OCI-LY7 (cell line): ENCODE measurements around the gene RAB6B. TPM values are rescaled to one million over a fixed set of nuclear protein-coding genes. Genes with fewer than 3 reads are reported as not detected.

Experiments
- BruUV-seq: library from RNA; stranded (reverse); fragments of 400-500 nt; replicated peaks from 2 replicates; lab custom pipeline; 2021; lab: Mats Ljungman, UMichigan
- CTCF ChIA-PET: fragments of 300-600 bp; sonication (Branson Sonifier 250); formaldehyde crosslinking; loops from one replicate; lab custom pipeline; 2022; ENCODE audit warnings: antibody characterized with exemption; ENCODE audit not compliant: unreplicated experiment; lab: Charles Lee
- POLR2A ChIA-PET: fragments of 300-600 bp; sonication (Branson Sonifier 250); formaldehyde crosslinking; loops from one replicate; lab custom pipeline; 2022; ENCODE audit warnings: antibody characterized with exemption; lab: Charles Lee
- DNase-seq: peaks from one replicate; pipeline ENCODE4 v3.0.0-alpha.2; 2015; ENCODE audit warnings: low spot score
- H2AFZ ChIP-seq: fragments of 200-600 bp; sonication (generic), shearing (Covaris generic); 2 replicates; pipeline ENCODE4 v1.6.1; 2014; ENCODE audit warnings: mild to moderate bottlenecking, antibody characterized with exemption, low read length, moderate library complexity
- H3K27ac ChIP-seq: fragments of 200-600 bp; sonication (generic); 2 replicates; pipeline ENCODE4 v1.5.1; 2014; ENCODE audit warnings: mixed run types, low read depth, mild to moderate bottlenecking, moderate library complexity, low read length, inconsistent platforms; ENCODE audit not compliant: poor library complexity, severe bottlenecking
- H3K36me3 ChIP-seq: fragments of 200-600 bp; sonication (generic); 2 replicates; pipeline ENCODE4 v1.6.1; 2014; ENCODE audit warnings: mild to moderate bottlenecking, antibody characterized with exemption, low read length, moderate library complexity, mixed read lengths; ENCODE audit not compliant: insufficient read depth
- H3K4me1 ChIP-seq: fragments of 200-600 bp; sonication (generic); 2 replicates; pipeline ENCODE4 v1.5.1; 2014; ENCODE audit warnings: mild to moderate bottlenecking, low read length; ENCODE audit not compliant: insufficient read depth, poor library complexity, severe bottlenecking
- H3K4me2 ChIP-seq: fragments of 200-600 bp; sonication (generic); 2 replicates; pipeline ENCODE4 v1.6.1; 2014; ENCODE audit warnings: mild to moderate bottlenecking, low read length
- H3K4me3 ChIP-seq: fragments of 200-600 bp; sonication (generic); 2 replicates; pipeline ENCODE4 v1.5.1; 2014; ENCODE audit warnings: mild to moderate bottlenecking, low read depth, low read length; ENCODE audit not compliant: poor library complexity, severe bottlenecking
- H3K79me2 ChIP-seq: fragments of 200-600 bp; sonication (generic); 2 replicates; pipeline ENCODE4 v1.6.1; 2016; ENCODE audit warnings: low read depth, mild to moderate bottlenecking, low read length, moderate library complexity, mixed read lengths; ENCODE audit not compliant: insufficient read depth
- H3K9me2 ChIP-seq: fragments of 200-600 bp; sonication (generic); 2 replicates; pipeline ENCODE4 v1.6.1; 2016; ENCODE audit warnings: mild to moderate bottlenecking, low read length, mixed read lengths; ENCODE audit not compliant: insufficient read depth
- H3K9me3 ChIP-seq: fragments of 200-600 bp; sonication (generic); 2 replicates; pipeline ENCODE4 v1.6.1; 2014; ENCODE audit warnings: mild to moderate bottlenecking, mixed run types, low read length, mixed read lengths
- H4K20me1 ChIP-seq: fragments of 200-600 bp; sonication (generic); 2 replicates; pipeline ENCODE4 v1.6.1; 2014; ENCODE audit warnings: mild to moderate bottlenecking, antibody characterized with exemption, low read length, moderate library complexity, mixed read lengths; ENCODE audit not compliant: insufficient read depth
- CTCF ChIP-seq: fragments of 200-600 bp; sonication (generic); conservative IDR thresholded peaks from 2 replicates; pipeline ENCODE4 v1.5.1; 2014; ENCODE audit warnings: mild to moderate bottlenecking, antibody characterized with exemption, low read length, moderate library complexity, mixed read lengths
- EZH2phosphoT487 ChIP-seq: fragments of 200-600 bp; sonication (generic); IDR thresholded peaks from 2 replicates; pipeline ENCODE4 v1.6.1; 2018; ENCODE audit warnings: low read depth, borderline replicate concordance, mild to moderate bottlenecking, mixed run types, antibody characterized with exemption, low read length, moderate library complexity, mixed read lengths
- intact Hi-C: fragments of 100-400 bp; cut with micrococcal nuclease; formaldehyde crosslinking; loops from one replicate; pipeline ENCODE4 v1.10.0; 2022; ENCODE audit not compliant: unreplicated experiment
- total RNA-seq, 2 experiments: library from RNA; depleted of rRNA in 1 of 2; stranded (reverse); fragments of >200 nt in 1 of 2; shearing (Covaris generic) in 1 of 2; gene quantifications; 2 replicates each; pipeline ENCODE4 v1.2.3, GENCODE V29; 2014 to 2022

Gene RAB6B
- total RNA-seq, 2 experiments from 2014 or later: not detected

DNA sequence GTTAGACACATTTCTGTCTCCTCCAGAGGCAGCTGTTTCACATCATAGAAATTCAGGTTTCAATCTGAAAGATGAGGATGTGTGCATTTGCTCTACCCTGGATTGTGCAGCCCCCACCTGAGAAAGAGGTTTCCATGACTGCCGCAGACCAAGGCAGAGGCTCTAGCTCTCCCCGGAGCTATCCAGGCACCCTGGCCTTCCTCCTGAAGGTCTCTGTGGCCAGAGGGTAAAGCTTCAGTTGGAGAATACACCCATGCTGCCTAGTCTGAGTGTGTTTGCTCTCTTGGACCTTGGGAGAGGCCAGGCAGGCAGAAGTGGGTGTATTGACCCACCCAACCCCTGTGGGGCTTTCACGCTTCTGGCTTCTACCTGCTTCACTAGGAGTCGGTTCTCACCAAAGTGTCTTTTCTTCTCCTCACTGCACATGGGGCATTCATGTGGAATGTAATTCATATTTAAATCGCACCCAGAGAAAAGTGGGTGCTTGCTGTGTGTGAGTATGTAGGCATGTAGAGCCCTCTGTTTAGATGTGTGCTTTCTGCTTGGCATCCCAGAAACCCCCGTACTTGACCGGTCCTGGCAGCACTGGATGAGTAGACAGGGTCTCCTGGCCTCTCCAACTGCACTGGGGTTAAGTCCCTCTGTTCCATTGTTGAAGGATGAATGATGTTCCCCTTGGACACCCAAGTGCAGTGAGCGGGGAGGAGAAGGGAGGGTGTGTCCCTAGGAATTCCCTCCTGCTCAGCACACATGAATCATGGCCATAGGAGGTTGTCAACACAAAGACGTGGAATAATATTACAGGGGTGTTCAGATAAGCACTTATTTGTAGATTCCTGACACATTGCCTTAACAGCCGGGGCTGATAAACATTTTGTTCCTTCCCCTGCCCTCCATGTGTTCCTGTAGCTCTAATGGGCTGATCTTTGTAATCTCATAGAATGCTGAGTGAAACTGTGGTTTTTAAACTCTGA, 20.3 kb upstream of the RAB6B start:
- intact Hi-C loops: no loop called here
- Histone ChIP-seq H3K9me2 (no peaks in the 10 kb centered on the region), H3K27ac (no peak overlapping the region), H2AFZ (no peak overlapping the region), H3K4me3 (no peak overlapping the region), H3K36me3 (no peaks in the 10 kb centered on the region), H3K4me1 (no peaks in the 10 kb centered on the region), H3K4me2 (no peak overlapping the region), H3K79me2 (no peaks in the 10 kb centered on the region), H4K20me1 (no peaks in the 10 kb centered on the region), H3K9me3 (0 out of 2 replicates have a peak, but pooled peaks cover 5% of the 10 kb centered on the region)
- TF ChIP-seq CTCF: no peak
- no peak for TF ChIP-seq EZH2phosphoT487
- ChIA-PET CTCF (no interaction called here), POLR2A (no interaction called here)
- BruUV-seq: no TSS peak
- DNase-seq: no peak

- Histone ChIP-seq H2AFZ (no peak overlapping the region), H4K20me1 (no peaks in the 10 kb centered on the region), H3K4me1 (no peaks in the 10 kb centered on the region), H3K9me2 (no peaks in the 10 kb centered on the region), H3K36me3 (no peaks in the 10 kb centered on the region), H3K4me3 (no peak overlapping the region), H3K9me3 (0 out of 2 replicates have a peak, but pooled peaks cover 5% of the 10 kb centered on the region), H3K4me2 (no peak overlapping the region), H3K79me2 (no peaks in the 10 kb centered on the region), H3K27ac (no peak overlapping the region)
- ChIA-PET CTCF (no interaction called here), POLR2A (no interaction called here)
- intact Hi-C loops: no loop called here
- TF ChIP-seq EZH2phosphoT487 (no peak), CTCF (no peak)
- BruUV-seq: no TSS peak
- no peak for DNase-seq
Observed at GRCh38 chr3:133914839-133915600, 19.3 kb upstream of the RAB6B start.
